Pancreas (tissue), 10 donors: ENCODE results near the gene P2RX4. TPM values are rescaled to one million over a fixed set of nuclear protein-coding genes. Genes with fewer than 3 reads are reported as not detected.

Experiments used
- ATAC-seq, 4 donors: fragments of 200-7000 bp; cut with Tn5 transposase; one replicate each; pipeline versions ENCODE4 v1.8.0 to v1.9.1; 2020; ENCODE audit warnings: mild to moderate bottlenecking in 4 of 4, moderate library complexity in 4 of 4
- DNase-seq, 6 donors: peaks; one replicate each; pipeline ENCODE4 v3.0.0-alpha.2; 2020
- FAIRE-seq: peaks from 2 replicates; lab custom pipeline; 2012; peaks lifted over from hg19 to GRCh38; lab: Jason Lieb, UNC
- H3K27ac ChIP-seq, 4 donors: fragments of 200-600 bp; sonication (generic); 1 replicate in 3 of 4; 2 replicates in 1 of 4; pipeline versions ENCODE4 v1.5.0 to v1.8.0; 2020
- H3K27me3 ChIP-seq, 4 donors: fragments of 200-600 bp; one replicate each; pipeline ENCODE4 v1.8.0; 2021
- H3K36me3 ChIP-seq, 3 donors: fragments of 200-600 bp; sonication (generic) in 1 of 3; one replicate each; pipeline versions ENCODE4 v1.5.0 to v1.8.0; 2020 to 2021
- H3K4me1 ChIP-seq, 3 donors: fragments of 200-600 bp; one replicate each; pipeline ENCODE4 v1.8.0; 2021
- H3K4me3 ChIP-seq, 4 donors: fragments of 200-600 bp; sonication (generic) in 2 of 4; one replicate each; pipeline versions ENCODE4 v1.5.0 to v1.8.0; 2020 to 2021
- H3K9me3 ChIP-seq, 4 donors: fragments of 200-600 bp; one replicate each; pipeline ENCODE4 v1.8.0; 2021
- CTCF ChIP-seq, 4 donors: fragments of 200-600 bp; sonication (generic) in 3 of 4; IDR thresholded peaks; one replicate each; pipeline versions ENCODE4 v1.5.0 to v1.8.0; 2021; ENCODE audit warnings: antibody characterized with exemption in 4 of 4
- WGBS, 2 donors: extraction: QIAGEN DNeasy Blood & Tissue Kit; methylation state at CpG; one replicate each; pipeline ENCODE4 v1.1.7; 2013; 5-methylcytosine and 5-hydroxymethylcytosine counted together
- intact Hi-C, 3 donors: fragments of 100-400 bp; cut with DNase I; formaldehyde crosslinking; loops; one replicate each; pipeline versions ENCODE4 v1.11.1 to v1.14.2; 2022
- polyA plus RNA-seq, 2 donors: library from polyadenylated mRNA; stranded (reverse); fragments of 200-250 nt; gene quantifications; one replicate each; pipeline ENCODE4 v1.2.3, GENCODE V29; 2013
- total RNA-seq, 6 donors: library from RNA; stranded (reverse); fragmentation: NEBNext Ultra II Directional in 4 of 6; extraction: Animal tissue kit (Norgen Biotek cat#: 25700) in 4 of 6; gene quantifications; one replicate each; pipeline versions ENCODE4 v1.2.1 to v1.2.4, GENCODE V29; 2021 to 2023
- donor health status: healthy with polysubstance abuse.
- donor health status: DM: no; HTN: no; CAD: no; lungs with moderate emphysema.
- donor health status: DM: no; HTN: no; CAD: no.
- donor health status: control.
- donor health status: control.
- donor health status: Bipolar disorder and iron deficiency.
- donor health status: DM: yes; HTN: yes; CAD: no.
- donor health status: DM: no; HTN: no; CAD: no.
- donor health status: DM: no; HTN: no; CAD: no.
- donor health status: DM: yes; HTN: yes; CAD: no.

The P2RX4 gene
- total and polyA plus RNA-seq, 8 donors = 27.5 to 60.1 (median 33.1) TPM

GRCh38 chr12:121263206-121263935 is 53.4 kb downstream of the P2RX4 start:
- no peak for TF ChIP-seq CTCF (IDR thresholded peaks at IDR 0.05)
- H3K27ac ChIP-seq = no peak overlapping the region
- no peaks in the 10 kb centered on the region for H3K27me3 ChIP-seq
- ATAC-seq (no peak), FAIRE-seq (no peak), DNase-seq (no peak)
- no peak overlapping the region for H3K4me3 ChIP-seq
- H3K9me3 ChIP-seq = no peaks in the 10 kb centered on the region
- H3K4me1 ChIP-seq = no peaks in the 10 kb centered on the region
- 92 to 94% methylated on average over 9 to 10 of the region's 10 CpGs for WGBS, 2 donors
- intact Hi-C loops = no loop called here
- peaks cover 0 to 17% (median 3%) of the 10 kb centered on the region in 3 donors for H3K36me3 ChIP-seq

- TF ChIP-seq CTCF (IDR thresholded peaks at IDR 0.05) = no peak
- H3K27ac ChIP-seq = no peak overlapping the region
- H3K36me3 ChIP-seq = peaks cover 0 to 17% (median 3%) of the 10 kb centered on the region in 3 donors
- 89 to 98% methylated on average over 8 of the region's 8 CpGs for WGBS, 2 donors
- intact Hi-C loops = no loop called here
- no peaks in the 10 kb centered on the region for H3K9me3 ChIP-seq
- ATAC-seq = no peak
- H3K4me1 ChIP-seq = no peaks in the 10 kb centered on the region
- H3K27me3 ChIP-seq = no peaks in the 10 kb centered on the region
- FAIRE-seq = no peak
- H3K4me3 ChIP-seq = no peak overlapping the region
- DNase-seq = no peak
These were observed 54.2 kb downstream of the P2RX4 start for GRCh38 chr12:121264135-121264534.

- no peaks in the 10 kb centered on the region for H3K27me3 ChIP-seq
- DNase-seq (no peak), FAIRE-seq (no peak), ATAC-seq (no peak)
- H3K27ac ChIP-seq = no peak overlapping the region
- H3K9me3 ChIP-seq = no peaks in the 10 kb centered on the region
- H3K4me1 ChIP-seq = no peaks in the 10 kb centered on the region
- intact Hi-C loops = no loop called here
- peaks cover 0 to 14% (median 3%) of the 10 kb centered on the region in 3 donors for H3K36me3 ChIP-seq
- no peak for TF ChIP-seq CTCF (IDR thresholded peaks at IDR 0.05)
- WGBS, 2 donors = 90 to 91% methylated on average over 10 of the region's 10 CpGs
- no peak overlapping the region for H3K4me3 ChIP-seq
These were observed 55.1 kb downstream of the P2RX4 start for GRCh38 chr12:121264951-121265515.

GRCh38 chr12:121267822-121268221 is 57.9 kb downstream of the P2RX4 start:
- H3K27me3 ChIP-seq = no peaks in the 10 kb centered on the region
- no peaks in the 10 kb centered on the region for H3K4me1 ChIP-seq
- H3K36me3 ChIP-seq = peaks cover 0 to 5% (median 3%) of the 10 kb centered on the region in 3 donors
- no peak for FAIRE-seq
- DNase-seq = no peak
- ATAC-seq = no peak
- no peaks in the 10 kb centered on the region for H3K9me3 ChIP-seq
- WGBS, 2 donors = 97 to 98% methylated on average over 1 of the region's 1 CpG
- no peak for TF ChIP-seq CTCF (IDR thresholded peaks at IDR 0.05)
- intact Hi-C loops = no loop called here
- H3K4me3 ChIP-seq = no peak overlapping the region
- H3K27ac ChIP-seq = no peak overlapping the region

- Histone ChIP-seq H3K27ac (no peak overlapping the region), H3K4me1 (no peaks in the 10 kb centered on the region), H3K36me3 (peaks cover 0 to 5% (median 5%) of the 10 kb centered on the region in 3 donors), H3K27me3 (no peaks in the 10 kb centered on the region), H3K4me3 (no peak overlapping the region), H3K9me3 (no peaks in the 10 kb centered on the region)
- ATAC-seq (no peak), FAIRE-seq (no peak), DNase-seq (no peak)
- intact Hi-C loops = no loop called here
- TF ChIP-seq CTCF (IDR thresholded peaks at IDR 0.05) = no peak
- 92 to 95% methylated on average over 9 to 14 of the region's 14 CpGs for WGBS, 2 donors
These were observed 63.5 kb downstream of the P2RX4 start for GRCh38 chr12:121273364-121273896.
